Neuron (in vitro differentiated cells): ENCODE measurements around the gene MYO16.

Experiments used
- H2AFZ ChIP-seq: one replicate; pipeline ENCODE4 v1.6.1; 2013; ENCODE audit warnings: low read depth, mild to moderate bottlenecking, inconsistent platforms, low read length, moderate library complexity
- H3K27me3 ChIP-seq: one replicate; pipeline ENCODE4 v1.6.1; 2013; ENCODE audit warnings: low read length; ENCODE audit not compliant: insufficient read depth
- H3K36me3 ChIP-seq: one replicate; pipeline ENCODE4 v1.6.1; 2013; ENCODE audit warnings: low read length; ENCODE audit not compliant: insufficient read depth
- H3K4me1 ChIP-seq: one replicate; pipeline ENCODE4 v1.6.1; 2013; ENCODE audit warnings: low read length; ENCODE audit not compliant: insufficient read depth
- H3K4me3 ChIP-seq: 2 replicates; pipeline ENCODE4 v1.5.1; 2013; ENCODE audit warnings: mild to moderate bottlenecking, low read length, moderate library complexity
- H3K9me3 ChIP-seq: one replicate; pipeline ENCODE4 v1.6.1; 2013; ENCODE audit warnings: low read length

Gene MYO16

DNA sequence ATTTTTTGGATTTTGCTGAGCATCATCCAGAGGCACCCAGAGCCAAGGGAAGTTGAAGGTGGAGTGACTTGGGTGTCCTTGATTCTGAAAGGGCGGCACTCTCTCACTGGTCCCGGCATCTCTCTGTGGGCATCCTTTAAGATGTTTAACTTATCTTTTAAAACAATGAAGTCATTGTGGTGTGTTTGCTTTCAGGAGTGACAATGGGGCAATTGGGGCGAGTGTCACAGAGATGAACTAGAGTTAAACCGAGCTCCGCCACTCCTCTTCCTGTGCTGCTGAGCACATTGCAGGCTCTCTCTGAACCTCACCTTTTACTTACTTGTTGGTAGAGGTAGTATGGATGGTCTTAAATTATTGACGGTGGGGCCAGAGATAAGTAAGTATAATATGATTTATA is 295.7 kb downstream of the MYO16 start:
- Histone ChIP-seq H3K27me3 (no peaks in the 10 kb centered on the region), H3K4me3 (no peak overlapping the region)

DNA sequence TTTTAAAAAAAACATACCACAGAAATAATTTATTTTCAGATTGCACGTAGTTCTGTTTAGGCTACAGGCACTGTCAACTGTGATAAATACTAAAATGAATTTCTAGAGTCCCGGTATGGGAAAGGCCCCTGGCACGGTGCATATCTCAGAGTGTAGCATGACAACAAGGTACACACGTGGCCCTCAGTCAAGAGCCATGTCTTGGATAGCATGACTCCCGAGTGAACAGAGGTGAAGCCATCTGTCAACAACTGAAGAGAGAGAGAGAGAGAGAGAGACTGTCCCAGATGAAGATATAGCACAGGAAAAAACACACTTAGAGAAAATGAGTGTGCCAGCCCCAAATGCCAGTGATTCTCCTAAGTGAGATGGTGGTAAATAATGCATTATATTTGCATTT is 297.5 kb downstream of the MYO16 start:
- Histone ChIP-seq H3K27me3 (no peaks in the 10 kb centered on the region), H3K36me3 (no peaks in the 10 kb centered on the region), H3K9me3 (no peaks in the 10 kb centered on the region), H3K4me1 (peaks cover 7% of the 10 kb centered on the region), H3K4me3 (no peak overlapping the region), H2AFZ (no peak overlapping the region)

More for the DNA sequence above, 295.7 kb downstream of the MYO16 start:
- Histone ChIP-seq H3K4me1 (no peaks in the 10 kb centered on the region), H3K36me3 (no peaks in the 10 kb centered on the region), H2AFZ (no peak overlapping the region), H3K9me3 (no peaks in the 10 kb centered on the region)

DNA sequence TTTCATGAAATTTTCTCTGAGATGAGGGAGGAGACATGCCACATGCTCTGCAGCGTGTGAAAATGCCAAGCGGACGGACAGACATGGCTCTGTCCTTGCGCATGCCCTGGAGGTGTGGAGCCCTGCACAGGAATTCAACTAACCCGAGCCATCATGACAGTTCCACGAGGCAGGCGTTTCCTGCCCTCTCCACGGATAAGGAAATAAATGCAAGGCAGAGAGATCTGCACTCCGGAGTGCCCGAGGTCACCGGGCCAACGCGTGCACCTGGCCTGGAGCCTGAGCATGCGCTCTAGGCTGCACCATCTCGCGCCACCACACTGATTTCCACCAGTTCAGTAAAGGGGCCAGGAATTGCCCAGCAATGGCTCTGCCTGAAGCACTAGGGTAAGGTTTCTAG is 298.2 kb downstream of the MYO16 start:
- Histone ChIP-seq H2AFZ (no peak overlapping the region), H3K9me3 (no peaks in the 10 kb centered on the region), H3K4me3 (no peak overlapping the region), H3K27me3 (no peaks in the 10 kb centered on the region), H3K4me1 (peaks cover 13% of the 10 kb centered on the region), H3K36me3 (no peaks in the 10 kb centered on the region)

DNA sequence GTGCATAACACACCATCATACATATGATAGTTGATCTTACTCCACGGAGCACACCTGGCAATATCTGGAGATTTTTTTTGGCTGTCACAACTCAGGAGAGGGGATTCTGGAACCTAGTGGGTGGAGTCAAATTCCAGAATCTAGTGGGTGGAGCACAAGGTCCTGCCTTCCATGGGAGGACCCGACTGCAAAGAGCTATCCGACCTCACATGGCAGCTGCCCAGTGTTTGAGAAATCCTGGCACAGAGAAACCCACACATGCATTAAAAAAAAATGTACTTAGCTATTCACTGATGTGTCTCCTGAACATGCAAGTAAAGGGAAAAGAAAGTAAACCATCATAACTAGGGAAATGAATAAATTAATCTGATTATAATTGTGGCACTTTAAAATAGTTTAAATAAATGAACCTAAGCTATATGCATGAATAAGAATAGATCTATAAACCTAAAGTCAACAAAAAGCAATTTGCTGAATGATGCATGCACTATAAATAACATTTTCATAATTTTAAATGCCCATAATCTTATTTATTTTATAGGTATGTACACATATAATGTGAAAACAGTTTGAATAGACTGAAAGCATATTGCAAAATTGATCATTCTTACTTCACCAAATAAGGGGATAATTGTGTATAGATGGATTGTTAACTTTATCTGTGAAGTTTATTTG is 300.3 kb downstream of the MYO16 start:
- Histone ChIP-seq H3K27me3 (no peaks in the 10 kb centered on the region), H3K4me1 (peaks cover 13% of the 10 kb centered on the region), H3K9me3 (no peaks in the 10 kb centered on the region)

DNA sequence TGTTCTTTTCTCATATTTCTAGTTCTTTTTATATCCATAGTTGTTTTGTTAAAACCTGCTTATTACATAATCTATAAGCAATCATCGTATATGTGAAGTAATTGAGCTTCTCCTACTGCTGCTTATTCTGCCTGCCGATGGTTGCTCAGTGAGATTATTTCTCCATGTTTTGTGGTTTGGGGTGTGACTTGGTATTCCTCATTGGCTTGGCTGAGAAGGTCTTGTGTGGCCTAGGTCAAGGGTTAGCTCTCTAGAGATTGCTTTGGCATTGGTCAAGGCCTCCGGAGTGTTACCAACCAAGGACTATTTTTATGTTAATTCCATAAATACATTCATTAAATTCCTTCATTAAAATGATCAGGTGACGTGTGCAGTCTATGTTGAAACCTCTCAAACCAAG is 302.8 kb downstream of the MYO16 start:
- Histone ChIP-seq H3K36me3 (no peaks in the 10 kb centered on the region), H3K4me1 (peaks cover 13% of the 10 kb centered on the region), H3K9me3 (no peaks in the 10 kb centered on the region), H3K27me3 (no peaks in the 10 kb centered on the region), H3K4me3 (no peak overlapping the region), H2AFZ (no peak overlapping the region)

More for the DNA sequence above, 300.3 kb downstream of the MYO16 start:
- H3K4me3 ChIP-seq, result no peak overlapping the region
- H3K36me3 ChIP-seq, result no peaks in the 10 kb centered on the region
- no peak overlapping the region for H2AFZ ChIP-seq

DNA sequence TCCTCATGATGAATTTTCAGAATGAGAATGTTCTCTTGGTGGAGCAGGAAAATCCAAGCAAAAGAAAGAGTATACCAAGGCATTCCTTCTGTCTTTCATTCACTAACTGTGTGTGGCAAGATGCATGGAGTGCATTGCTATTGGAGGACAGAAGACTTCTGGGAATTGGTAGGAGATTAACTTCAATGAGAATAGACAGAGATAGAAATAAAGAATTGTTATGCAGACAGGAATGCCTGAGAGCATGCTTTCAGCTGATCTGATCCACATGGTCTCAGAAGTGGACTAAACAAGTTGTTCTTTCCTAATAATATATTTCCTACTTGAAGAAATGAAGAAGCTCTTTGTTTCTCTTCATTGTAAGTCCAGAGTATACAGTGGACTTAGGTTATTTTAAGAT is 303.6 kb downstream of the MYO16 start:
- H3K27me3 ChIP-seq, result no peaks in the 10 kb centered on the region
- no peak overlapping the region for H3K4me3 ChIP-seq
- no peaks in the 10 kb centered on the region for H3K36me3 ChIP-seq
- no peaks in the 10 kb centered on the region for H3K9me3 ChIP-seq
- H2AFZ ChIP-seq, result no peak overlapping the region
- peaks cover 13% of the 10 kb centered on the region for H3K4me1 ChIP-seq

DNA sequence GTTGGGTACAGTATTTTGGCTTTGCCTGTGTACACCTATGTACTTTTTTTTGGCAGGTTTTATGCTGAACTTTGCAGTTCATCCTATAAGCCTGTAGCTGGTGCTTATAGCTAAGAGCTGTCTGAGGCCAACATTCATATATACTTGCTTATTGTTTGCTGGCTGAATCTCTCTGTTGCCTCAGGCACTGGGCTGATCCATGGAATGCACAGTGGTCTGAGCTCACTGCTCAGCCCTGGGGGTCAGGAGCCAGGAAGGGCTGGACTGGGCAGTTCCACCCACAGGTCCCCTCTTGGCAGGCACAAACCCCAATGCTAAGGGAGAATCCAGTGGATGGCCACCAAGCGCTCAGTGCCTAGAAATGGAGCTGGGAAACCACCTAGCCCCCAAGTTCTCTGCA is 308.7 kb downstream of the MYO16 start:
- H3K4me1 ChIP-seq, result peaks cover 3% of the 10 kb centered on the region
- no peaks in the 10 kb centered on the region for H3K9me3 ChIP-seq
- H2AFZ ChIP-seq, result no peak overlapping the region
- H3K36me3 ChIP-seq, result no peaks in the 10 kb centered on the region
- no peaks in the 10 kb centered on the region for H3K27me3 ChIP-seq
- H3K4me3 ChIP-seq, result no peak overlapping the region

DNA sequence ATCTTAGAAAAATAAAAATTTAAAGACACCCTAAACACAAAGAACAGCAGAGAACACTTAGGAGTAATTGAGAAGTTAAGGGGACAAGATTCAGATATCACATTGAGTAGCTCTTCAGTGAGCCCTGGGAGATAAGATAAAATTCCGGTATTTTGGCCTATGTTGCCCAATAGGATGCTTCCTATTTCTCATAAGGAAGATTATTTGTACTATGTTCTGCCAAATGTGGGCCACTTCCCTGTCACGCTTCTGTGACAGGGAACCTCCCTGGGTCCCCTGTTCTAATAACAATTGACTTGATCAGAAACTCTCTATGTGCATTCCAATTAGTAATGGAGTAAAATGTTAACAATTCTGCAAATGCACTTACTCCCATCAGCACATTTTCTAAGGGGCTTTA is 310.7 kb downstream of the MYO16 start:
- Histone ChIP-seq H3K4me3 (no peak overlapping the region), H3K9me3 (no peaks in the 10 kb centered on the region), H2AFZ (no peak overlapping the region), H3K27me3 (no peaks in the 10 kb centered on the region), H3K4me1 (peaks cover 3% of the 10 kb centered on the region), H3K36me3 (no peaks in the 10 kb centered on the region)

DNA sequence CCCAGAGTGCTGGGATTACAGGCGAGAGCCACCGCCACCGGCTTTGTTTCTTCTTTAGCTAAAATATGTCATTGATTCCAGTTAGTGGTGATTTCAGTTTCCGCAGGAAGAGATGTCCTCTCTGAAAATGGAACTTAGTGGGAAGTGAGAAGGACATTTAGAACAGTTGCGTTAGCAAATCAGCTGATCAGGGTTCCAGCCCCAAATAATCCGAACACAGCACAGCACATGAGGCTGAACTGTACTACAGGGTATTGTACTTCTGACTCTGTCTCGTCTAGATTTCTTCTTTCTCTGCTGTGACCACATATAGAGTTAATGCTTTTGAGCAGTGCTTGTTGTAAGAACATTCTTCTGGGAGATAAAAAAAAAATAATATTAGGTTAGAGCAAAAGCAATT is 314.4 kb downstream of the MYO16 start:
- Histone ChIP-seq H3K27me3 (no peaks in the 10 kb centered on the region), H3K4me1 (peaks cover 3% of the 10 kb centered on the region), H3K36me3 (no peaks in the 10 kb centered on the region), H3K4me3 (no peak overlapping the region), H2AFZ (no peak overlapping the region), H3K9me3 (no peaks in the 10 kb centered on the region)

DNA sequence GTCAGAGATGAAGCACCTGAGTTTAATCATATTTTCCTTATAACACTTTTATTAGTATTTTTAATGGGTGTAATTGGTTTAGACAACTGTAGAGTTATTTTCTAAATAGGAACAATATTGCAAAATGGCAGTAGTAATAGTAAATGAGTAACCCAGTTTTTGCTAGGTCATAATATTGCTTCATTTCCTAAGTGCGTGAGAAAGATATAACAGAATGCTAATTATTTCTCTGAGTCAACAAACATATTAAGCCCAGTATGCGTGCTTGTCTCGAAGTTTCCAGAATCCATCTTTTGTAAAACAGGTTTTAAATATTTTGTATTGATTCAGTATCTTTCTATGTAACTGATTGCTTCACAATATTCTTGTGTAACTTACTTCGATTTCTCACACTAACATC is 315.3 kb downstream of the MYO16 start:
- Histone ChIP-seq H3K4me1 (peaks cover 3% of the 10 kb centered on the region), H2AFZ (no peak overlapping the region), H3K36me3 (no peaks in the 10 kb centered on the region), H3K27me3 (no peaks in the 10 kb centered on the region), H3K4me3 (no peak overlapping the region), H3K9me3 (no peaks in the 10 kb centered on the region)

DNA sequence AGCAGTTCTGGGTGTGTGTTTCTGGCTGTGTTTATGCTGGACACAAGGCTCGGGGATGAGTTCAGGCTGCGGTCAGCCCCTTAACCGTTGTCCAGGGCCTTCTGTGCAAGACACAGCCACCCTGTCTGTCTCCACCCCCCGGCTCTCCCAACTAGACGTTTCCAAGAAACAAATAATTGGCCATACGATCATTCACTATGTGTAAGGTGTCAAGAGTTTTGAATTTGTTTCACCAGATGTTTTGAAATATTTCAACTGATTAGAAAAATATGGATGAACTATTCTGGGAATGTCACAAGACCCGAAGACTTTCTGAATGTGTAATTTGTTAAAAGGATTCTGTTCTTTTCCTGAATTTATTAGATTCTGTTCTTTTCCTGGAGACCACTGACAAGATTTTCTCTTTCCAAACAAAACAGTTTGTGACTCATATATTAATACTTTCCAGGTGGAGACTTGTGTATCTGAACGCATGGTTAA is 318.2 kb downstream of the MYO16 start:
- Histone ChIP-seq H3K27me3 (no peaks in the 10 kb centered on the region), H3K4me1 (no peaks in the 10 kb centered on the region), H3K36me3 (no peaks in the 10 kb centered on the region), H3K4me3 (no peak overlapping the region), H2AFZ (no peak overlapping the region), H3K9me3 (no peaks in the 10 kb centered on the region)

DNA sequence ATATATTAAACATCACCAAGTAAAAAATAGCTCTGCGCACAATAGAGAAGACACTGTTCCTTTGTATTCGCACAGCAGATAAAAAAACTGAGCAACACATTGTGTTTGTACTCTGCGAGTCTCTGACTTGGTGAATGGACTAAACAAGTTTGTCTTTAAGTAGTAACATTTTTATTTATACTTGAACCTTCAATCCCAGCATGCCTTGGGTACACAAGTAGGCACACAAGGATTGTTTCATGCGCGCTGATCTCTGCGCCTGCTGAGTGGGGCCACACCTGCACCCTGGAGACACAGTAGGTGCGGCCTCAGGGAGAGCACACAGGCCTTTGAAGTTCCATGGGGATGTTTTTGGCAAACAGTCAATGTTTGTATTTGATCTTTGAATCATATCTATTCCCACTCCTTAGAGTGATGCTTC is 318.9 kb downstream of the MYO16 start:
- no peaks in the 10 kb centered on the region for H3K4me1 ChIP-seq
- H2AFZ ChIP-seq, result no peak overlapping the region
- H3K9me3 ChIP-seq, result no peaks in the 10 kb centered on the region
- H3K36me3 ChIP-seq, result no peaks in the 10 kb centered on the region
- H3K27me3 ChIP-seq, result no peaks in the 10 kb centered on the region
- H3K4me3 ChIP-seq, result no peak overlapping the region

DNA sequence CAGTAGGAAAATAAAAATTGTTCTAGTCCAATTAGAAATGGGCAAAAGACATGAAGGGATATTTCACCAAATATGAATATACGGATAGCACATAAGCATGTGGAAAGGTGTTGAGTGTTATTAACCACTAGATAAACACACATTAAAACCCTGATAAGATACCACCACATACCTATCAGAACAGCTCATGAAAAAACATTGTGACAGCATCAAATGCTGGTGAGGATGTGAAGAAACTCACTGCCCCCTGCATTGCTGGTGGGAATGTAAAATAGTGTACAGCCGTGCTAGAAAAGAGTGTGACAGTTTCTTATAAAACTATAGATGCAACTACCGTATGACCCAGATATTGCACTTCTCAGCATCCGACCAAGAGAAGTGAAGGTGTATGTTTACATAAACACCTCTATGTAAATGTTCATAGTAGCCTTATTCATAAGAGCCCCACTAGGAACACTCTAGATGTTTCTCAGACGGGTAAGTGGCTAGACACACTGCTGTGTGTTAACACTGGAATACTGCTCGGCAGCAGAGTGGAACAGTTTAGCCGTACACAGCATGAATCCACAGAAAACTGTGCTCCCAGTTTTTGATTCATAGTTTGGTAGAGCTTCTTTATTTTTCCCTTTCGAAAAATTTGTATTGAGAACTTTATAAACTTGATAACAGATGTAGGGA is 321.1 kb downstream of the MYO16 start:
- H3K27me3 ChIP-seq, result no peaks in the 10 kb centered on the region
- no peaks in the 10 kb centered on the region for H3K36me3 ChIP-seq

More for the DNA sequence above, 321.1 kb downstream of the MYO16 start:
- no peak overlapping the region for H2AFZ ChIP-seq
- no peaks in the 10 kb centered on the region for H3K9me3 ChIP-seq
- no peaks in the 10 kb centered on the region for H3K4me1 ChIP-seq
- H3K4me3 ChIP-seq, result no peak overlapping the region
